IMR-90 (cell line): ENCODE results near the gene TMEM86B. TPM values are rescaled to one million over a fixed set of nuclear protein-coding genes. Genes with fewer than 3 reads are reported as not detected.

Experiments
- ATAC-seq: fragments of 200-7000 bp; cut with Tn5 transposase; 2 replicates; pipeline ENCODE4 v1.9.1; 2020; ENCODE audit warnings: low read depth, mild to moderate bottlenecking, moderate library complexity
- BruUV-seq: library from RNA; stranded (reverse); fragments of 400-500 nt; replicated peaks from 2 replicates; lab custom pipeline; 2021; lab: Mats Ljungman, UMichigan
- CTCF ChIA-PET: fragments of 300-600 bp; formaldehyde crosslinking; extraction: SDS; loops from one replicate; lab custom pipeline; 2021; ENCODE audit warnings: antibody characterized with exemption; lab: Yijun Ruan, JAX
- POLR2A ChIA-PET: fragments of 300-600 bp; sonication (Branson Sonifier 250); formaldehyde crosslinking; loops from one replicate; lab custom pipeline; 2022; ENCODE audit warnings: antibody characterized with exemption; ENCODE audit not compliant: unreplicated experiment; lab: Charles Lee
- DNase-seq: peaks from one replicate; pipeline ENCODE4 v3.0.0; 2013
- H2AFZ ChIP-seq: replicated peaks from 2 replicates; pipeline ENCODE3; 2013; ENCODE audit warnings: low read length, mild to moderate bottlenecking; ENCODE audit not compliant: poor library complexity
- H2AK5ac ChIP-seq: 2 replicates; pipeline ENCODE4 v1.6.1; 2013; ENCODE audit warnings: low read depth, low read length, inconsistent platforms
- H2AK9ac ChIP-seq: replicated peaks from 2 replicates; pipeline ENCODE3; 2013; ENCODE audit warnings: mild to moderate bottlenecking, low read depth, low read length, moderate library complexity; ENCODE audit not compliant: poor library complexity
- H2BK120ac ChIP-seq: 2 replicates; pipeline ENCODE4 v1.6.1; 2013; ENCODE audit warnings: low read depth, low read length, inconsistent platforms
- H2BK15ac ChIP-seq: 3 replicates; pipeline ENCODE4 v1.6.1; 2013; ENCODE audit warnings: low read depth, low read length, inconsistent platforms
- H2BK20ac ChIP-seq: 2 replicates; pipeline ENCODE4 v1.6.1; 2013; ENCODE audit warnings: low read depth, mild to moderate bottlenecking, inconsistent platforms, low read length, moderate library complexity
- H2BK5ac ChIP-seq: 2 replicates; pipeline ENCODE4 v1.6.1; 2013; ENCODE audit warnings: mild to moderate bottlenecking, low read depth, low read length, inconsistent platforms; ENCODE audit not compliant: poor library complexity, severe bottlenecking
- H3K14ac ChIP-seq: replicated peaks from 2 replicates; pipeline ENCODE4 v1.6.1; 2013; ENCODE audit warnings: low read depth, low read length, inconsistent platforms
- H3K18ac ChIP-seq: 2 replicates; pipeline ENCODE4 v1.6.1; 2013; ENCODE audit warnings: low read depth, low read length, control low read depth
- H3K23ac ChIP-seq: 2 replicates; pipeline ENCODE4 v1.6.1; 2013; ENCODE audit warnings: low read depth, low read length, inconsistent platforms
- H3K27ac ChIP-seq: 2 replicates; pipeline ENCODE4 v1.5.1; 2013; ENCODE audit warnings: mild to moderate bottlenecking, control low read depth, low read length; ENCODE audit not compliant: insufficient read depth
- H3K27me3 ChIP-seq: 2 replicates; pipeline ENCODE4 v1.6.1; 2013; ENCODE audit warnings: low read length; ENCODE audit not compliant: control insufficient read depth, insufficient read depth
- H3K36me3 ChIP-seq: 2 replicates; pipeline ENCODE4 v1.6.1; 2013; ENCODE audit warnings: low read length, mixed read lengths; ENCODE audit not compliant: control insufficient read depth, insufficient read depth
- H3K4ac ChIP-seq: 2 replicates; pipeline ENCODE4 v1.6.1; 2013; ENCODE audit warnings: low read depth, low read length, inconsistent platforms
- H3K4me1 ChIP-seq: 2 replicates; pipeline ENCODE4 v1.6.1; 2013; ENCODE audit warnings: low read length, mixed read lengths; ENCODE audit not compliant: control insufficient read depth, insufficient read depth
- H3K4me2 ChIP-seq: 2 replicates; pipeline ENCODE4 v1.6.1; 2013; ENCODE audit warnings: low read depth, mild to moderate bottlenecking, control low read depth, low read length, moderate library complexity
- H3K4me3 ChIP-seq: 2 replicates; pipeline ENCODE4 v1.5.1; 2013; ENCODE audit warnings: low read depth, mild to moderate bottlenecking, control low read depth, low read length, moderate library complexity; ENCODE audit not compliant: insufficient read depth
- H3K56ac ChIP-seq: 2 replicates; pipeline ENCODE4 v1.6.1; 2013; ENCODE audit warnings: low read length, inconsistent platforms; ENCODE audit not compliant: insufficient read depth; ENCODE audit errors: extremely low read depth
- H3K79me1 ChIP-seq, 2 experiments: 2 replicates each; pipeline ENCODE4 v1.6.1; 2013; ENCODE audit warnings: low read length in 2 of 2, inconsistent platforms in 1 of 2, low read depth in 1 of 2
- H3K9ac ChIP-seq: 2 replicates; pipeline ENCODE4 v1.6.1; 2013; ENCODE audit warnings: low read depth, low read length, control low read depth
- H3K9me1 ChIP-seq: 2 replicates; pipeline ENCODE4 v1.6.1; 2013; ENCODE audit warnings: low read length, inconsistent platforms; ENCODE audit not compliant: insufficient read depth
- H3K9me3 ChIP-seq: 2 replicates; pipeline ENCODE4 v1.6.1; 2013; ENCODE audit warnings: low read length; ENCODE audit not compliant: control insufficient read depth, insufficient read depth
- H4K20me1 ChIP-seq: 2 replicates; pipeline ENCODE4 v1.6.1; 2013; ENCODE audit warnings: low read length, inconsistent platforms; ENCODE audit not compliant: insufficient read depth
- H4K5ac ChIP-seq: 2 replicates; pipeline ENCODE4 v1.6.1; 2013; ENCODE audit warnings: mild to moderate bottlenecking, low read depth, low read length, control low read depth
- H4K8ac ChIP-seq, 2 experiments: 2 replicates each; pipeline ENCODE4 v1.6.1; 2013; ENCODE audit warnings: low read depth in 2 of 2, low read length in 2 of 2, control low read depth in 1 of 2, inconsistent platforms in 1 of 2
- H4K91ac ChIP-seq: 2 replicates; pipeline ENCODE4 v1.6.1; 2013; ENCODE audit warnings: low read depth, low read length, inconsistent platforms; ENCODE audit not compliant: insufficient read depth
- CEBPB ChIP-seq: IDR thresholded peaks from 2 replicates; pipeline ENCODE4 v1.6.1; 2012; ENCODE audit warnings: low read depth, low read length, improper control_type of control experiment
- POLR2A ChIP-seq: IDR thresholded peaks from 2 replicates; pipeline ENCODE4 v1.6.1; 2012; ENCODE audit warnings: mild to moderate bottlenecking, low read depth, low read length
- RFX5 ChIP-seq: IDR thresholded peaks from 2 replicates; pipeline ENCODE4 v1.8.0; 2012; ENCODE audit warnings: low read depth, mild to moderate bottlenecking, low read length, moderate library complexity
- SMC3 ChIP-seq: fragments of 150-350 bp; IDR thresholded peaks from 2 replicates; pipeline ENCODE4 v1.6.1; 2016; ENCODE audit warnings: low read depth, mild to moderate bottlenecking, antibody characterized with exemption, low read length, moderate library complexity
- WGBS, 2 experiments: methylation state at CpG; one replicate each; pipeline versions ENCODE4 v1.1.5 to v1.1.7; 2013; ENCODE audit warnings: missing lambda C conversion rate in 2 of 2; ENCODE audit not compliant: insufficient read length in 1 of 2; ENCODE audit errors: extremely low coverage in 2 of 2; 5-methylcytosine and 5-hydroxymethylcytosine counted together
- dilution Hi-C: fragments of 300-500 bp; cut with HindIII; formaldehyde crosslinking; loops from one replicate; pipeline ENCODE4 v1.14.3; 2018; ENCODE audit warnings: low sequenced_read_pairs; ENCODE audit not compliant: unreplicated experiment
- in situ Hi-C: fragments of 300-500 bp; cut with MboI; formaldehyde crosslinking; loops from 3 replicates; pipeline ENCODE4 v1.14.3; 2019; ENCODE audit warnings: low sequenced_read_pairs, inconsistent platforms, mixed read lengths
- intact Hi-C: fragments of 100-400 bp; cut with micrococcal nuclease; formaldehyde crosslinking; loops from 2 replicates; pipeline ENCODE4 v1.10.0; 2022
- polyA plus RNA-seq, 3 experiments: library from polyadenylated mRNA; depleted of rRNA; stranded (reverse); fragments of >200 nt; gene quantifications; 2 replicates each; pipeline ENCODE4 v1.2.3, GENCODE V29; 2012; ENCODE audit warnings: low replicate concordance in 1 of 3
- total RNA-seq: library from RNA; depleted of rRNA; stranded (reverse); fragments of >200 nt; gene quantifications from 2 replicates; pipeline ENCODE4 v1.2.3, GENCODE V29; 2012

The TMEM86B gene
- total and polyA plus RNA-seq, 2 of the 4 experiments (the other 2 are of a cell fraction) = 0.18 to 2.4 TPM

DNA sequence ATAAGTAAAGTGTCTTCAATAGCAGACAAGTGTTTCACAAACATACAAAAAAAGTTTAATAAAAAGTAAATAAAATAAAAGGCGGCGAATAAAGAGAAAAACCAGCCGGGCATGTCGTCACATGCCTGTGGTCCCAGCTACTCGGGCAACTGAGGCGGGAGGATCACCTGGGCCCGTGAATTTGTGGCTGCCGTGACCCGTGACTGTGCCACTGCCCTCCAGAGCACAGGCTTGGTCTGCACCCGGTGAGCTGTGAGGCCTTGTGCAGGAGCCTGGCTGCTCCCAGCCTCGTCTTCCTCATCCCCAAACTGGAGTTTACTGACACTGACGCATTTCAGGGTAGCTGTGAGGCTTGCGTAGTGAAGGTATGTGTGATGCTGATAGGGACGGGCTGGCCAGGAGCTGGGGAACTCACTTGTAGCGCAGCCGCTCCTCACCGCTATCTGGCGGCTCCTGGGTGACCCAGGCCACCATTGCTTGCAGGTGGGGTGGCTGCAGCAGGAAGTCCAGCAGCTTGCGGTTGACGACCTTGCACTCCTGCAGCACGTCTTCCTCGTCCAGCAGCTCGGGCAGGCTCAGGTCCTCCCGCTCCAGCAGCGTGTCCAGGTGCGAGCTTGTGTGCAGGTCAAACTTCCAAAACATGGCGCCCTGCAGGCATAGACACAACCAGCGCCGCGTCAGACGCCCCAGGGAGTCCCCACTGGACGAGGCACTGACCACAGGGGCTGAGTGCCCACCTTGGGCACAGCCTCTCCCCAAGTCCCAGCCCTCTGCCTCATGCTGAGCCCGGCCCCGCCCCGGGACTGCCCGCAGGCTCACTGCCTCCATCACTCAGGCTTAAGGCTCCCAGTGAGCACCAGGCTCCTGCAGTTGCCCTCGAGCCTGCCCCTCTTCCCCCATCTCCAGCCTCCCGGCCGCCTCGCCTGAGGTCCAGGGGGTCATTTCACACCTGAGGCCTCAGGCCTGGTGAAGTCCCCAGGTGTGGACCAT is 18.2 kb upstream of the TMEM86B start:
- Histone ChIP-seq H3K4me1 (0 out of 2 replicates have a peak, but pooled peaks cover 1% of the 10 kb centered on the region), H4K8ac (0 out of 4 replicates have a peak overlapping the region, but pooled peaks of 1 of the 2 experiments have one; percentile 49), H3K27ac (peak overlapping the region; percentile 14; the same call in 1 of the 2 replicates), H4K5ac (no peak overlapping the region), H3K36me3 (peaks cover 38% of the 10 kb centered on the region), H2BK15ac (no peak overlapping the region), H3K27me3 (no peaks in the 10 kb centered on the region), H3K23ac (no peak overlapping the region), H3K56ac (no peak overlapping the region), H3K79me1 (peaks cover 12 to 81% of the 10 kb centered on the region in 2 experiments), H2AK5ac (no peak overlapping the region), H2AK9ac (no peak overlapping the region), H2AFZ (no peak overlapping the region), H3K9ac (no peak overlapping the region), H3K4me2 (no peak overlapping the region), H3K14ac (no peak overlapping the region), H3K9me3 (no peaks in the 10 kb centered on the region), H2BK20ac (no peak overlapping the region), H3K18ac (no peak overlapping the region), H3K4ac (no peak overlapping the region), H2BK120ac (no peak overlapping the region; the same call in 1 of the 2 replicates), H3K9me1 (peaks cover 22% of the 10 kb centered on the region), H4K91ac (no peak overlapping the region), H3K4me3 (no peak overlapping the region), H4K20me1 (peaks cover 57% of the 10 kb centered on the region), H2BK5ac (peak overlapping the region; percentile 55)
- in situ Hi-C loops (no loop called here), intact Hi-C loops (no loop called here), dilution Hi-C loops (no loop called here)
- ATAC-seq (no peak), DNase-seq (no peak)
- ChIA-PET CTCF (no interaction called here), POLR2A (no interaction called here)
- 89% methylated on average over 17 of the region's 40 CpGs; no CpG with 5 or more reads in 1 of the 2 experiments for WGBS, 2 experiments
- TF ChIP-seq CEBPB (no peak), RFX5 (no peak), POLR2A (no peak), SMC3 (no peak)
- BruUV-seq = no TSS peak
